NCI-H187 treated with DMSO at 0.1 percent for 48 hours (cell line): ENCODE results near the gene AKT1S1.
"Not testable (repeated sequence)": the region's sequence is repeated elsewhere in the genome, so short reads cannot be mapped to it uniquely, and the experiment has no call there.

ENCODE experiments used
- DNase-seq: peaks from one replicate; lab custom pipeline; 2025; lab: John Stamatoyannopoulos, UW

AKT1S1 gene

DNA sequence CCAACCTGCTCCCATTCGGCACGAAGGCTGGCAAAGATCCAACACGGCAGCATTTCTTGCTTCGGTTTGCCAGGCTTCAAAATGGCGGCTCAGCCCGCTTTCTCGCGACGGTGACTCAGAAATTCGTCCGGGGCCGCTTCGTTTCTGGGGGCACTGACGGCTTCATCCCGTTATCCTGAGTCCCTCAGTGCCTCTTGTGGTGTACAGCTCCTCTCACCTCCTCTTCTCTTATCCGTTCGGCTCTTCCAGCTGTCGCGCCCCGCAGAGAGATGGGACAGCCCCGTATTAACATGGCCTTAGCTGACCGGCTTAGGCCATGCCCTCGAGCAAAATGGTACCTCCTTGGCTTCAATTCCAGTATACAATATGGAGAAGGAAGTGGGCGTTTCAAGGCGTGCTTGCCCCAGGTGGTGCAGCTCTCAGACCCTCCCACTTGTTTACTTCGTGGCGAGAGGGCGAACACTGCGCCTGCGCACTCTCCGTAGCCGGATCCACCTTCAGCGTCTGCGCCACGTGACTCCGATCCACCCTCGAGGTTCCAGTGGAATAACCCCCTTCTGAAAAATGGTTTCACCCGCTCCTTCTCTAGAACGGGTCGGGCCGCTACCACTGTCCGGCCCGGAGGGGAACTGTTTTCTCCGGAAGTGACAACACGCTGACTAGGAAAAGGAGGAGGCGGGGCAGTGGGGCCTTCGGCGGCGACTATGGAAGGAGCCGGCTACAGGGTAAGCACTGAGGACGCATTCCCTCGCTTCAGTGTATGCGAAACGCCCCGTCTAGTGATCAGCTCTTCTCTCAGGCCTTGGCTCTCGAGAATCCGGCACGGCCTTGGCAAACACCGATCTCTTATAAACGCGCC, at the start of gene AKT1S1, which contains the start of gene TBC1D17:
Gene AKT1S1 (minus strand): TSS at position 336 of the 859 bp plus-strand sequence. CDS start 4,060 bp downstream, outside the sequence.
Gene TBC1D17 (plus strand): TSS at position 683 of the 859 bp plus-strand sequence. CDS start 22 bp downstream, at position 705.
- peak; percentile 99 for DNase-seq

DNA sequence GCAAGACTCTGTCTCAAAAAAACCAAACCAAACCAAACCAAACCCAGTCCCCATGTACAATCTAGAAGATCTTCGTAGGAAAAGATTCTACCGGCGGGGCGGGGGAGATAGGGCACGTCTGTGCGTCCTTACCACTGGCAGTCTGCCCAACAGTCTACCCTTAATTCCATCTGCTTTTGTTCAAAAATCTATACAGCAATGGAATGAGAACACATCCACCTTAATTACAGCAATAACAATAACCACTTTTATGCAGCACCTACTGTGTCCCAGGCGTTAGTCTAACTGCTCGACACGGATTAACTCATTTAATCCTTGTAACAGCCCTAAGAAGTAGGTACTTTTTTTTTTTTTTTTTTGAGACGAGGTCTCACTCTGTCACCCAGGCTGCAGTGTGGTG, 49.4 kb upstream of the AKT1S1 start:
- DNase-seq, result no peak

DNA sequence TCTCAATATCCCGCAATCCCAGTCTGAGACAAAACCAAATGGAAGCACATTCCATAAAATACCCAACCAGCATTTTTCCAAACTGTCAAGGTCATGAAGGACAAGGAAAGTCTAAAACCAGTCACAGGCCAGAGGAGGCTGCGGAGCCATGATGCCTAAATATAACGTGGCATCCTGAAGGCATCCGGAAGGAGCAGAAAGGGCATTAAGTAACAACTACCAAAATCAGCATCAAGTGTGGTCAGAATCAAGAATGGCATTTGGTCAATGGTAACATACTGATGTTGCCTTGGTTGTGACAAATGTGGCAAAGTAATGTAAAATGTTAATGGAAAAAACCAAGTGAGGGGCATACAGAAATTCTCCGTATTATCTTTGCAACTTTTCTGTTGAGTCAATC, 48.3 kb upstream of the AKT1S1 start:
- DNase-seq, result no peak

DNA sequence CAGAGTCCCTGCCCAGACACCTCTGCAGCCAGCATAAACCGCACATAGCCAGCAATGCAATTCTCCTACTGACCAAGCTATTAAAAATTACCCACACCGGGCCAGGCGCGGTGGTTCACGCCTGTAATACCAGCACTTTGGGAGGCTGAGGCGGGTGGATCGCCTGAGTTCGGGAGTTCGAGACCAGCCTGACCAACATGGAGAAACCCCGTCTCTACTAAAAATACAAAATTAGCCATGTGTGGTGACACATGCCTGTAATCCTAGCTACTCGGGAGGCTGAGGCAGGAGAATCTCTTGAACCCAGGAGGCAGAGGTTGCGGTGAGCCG, 47.7 kb upstream of the AKT1S1 start:
- not testable (repeated sequence) for DNase-seq

DNA sequence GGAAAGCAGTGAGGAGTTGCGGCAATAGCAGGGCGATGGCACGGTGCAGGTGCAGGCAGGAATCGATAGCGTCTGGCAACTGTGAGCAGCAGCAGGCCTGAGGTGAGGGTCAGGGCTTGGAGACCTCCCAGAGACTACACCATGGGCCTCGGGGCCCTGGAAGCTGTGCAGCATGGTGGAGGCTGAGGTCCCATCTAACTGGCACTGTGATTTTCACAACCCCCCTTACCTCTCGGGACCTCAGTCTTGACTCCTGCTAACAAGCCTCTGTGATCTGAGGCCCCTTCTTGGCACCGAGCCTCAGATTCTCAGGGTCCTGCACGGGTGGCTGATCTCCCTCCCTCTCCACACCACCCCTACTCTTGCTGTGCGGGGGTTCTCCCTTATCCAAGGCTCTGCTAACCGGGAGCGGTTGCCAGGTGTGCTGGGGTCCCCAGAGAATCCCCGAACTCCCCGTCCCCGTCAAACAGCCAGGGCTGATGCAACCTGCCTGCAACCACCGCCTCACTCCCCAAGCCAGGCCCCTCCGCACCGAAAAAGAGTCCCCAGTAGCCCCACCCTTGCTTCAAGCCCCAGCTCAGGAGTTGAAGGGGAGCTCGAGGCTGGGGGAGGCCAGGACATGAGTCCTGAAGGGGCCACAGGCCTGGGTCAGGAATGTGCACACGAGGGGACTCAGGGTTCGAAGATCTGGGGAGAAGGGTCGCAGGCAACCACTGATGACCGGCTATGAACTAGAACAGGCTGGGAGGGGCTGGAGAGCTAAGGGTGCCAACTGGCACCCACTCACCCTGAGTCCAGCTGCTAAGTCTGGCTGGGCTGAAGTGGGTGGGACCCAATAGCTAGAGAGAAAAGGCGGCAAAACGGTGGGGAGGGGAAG, 47.1 kb upstream of the AKT1S1 start:
- DNase-seq, result no peak

DNA sequence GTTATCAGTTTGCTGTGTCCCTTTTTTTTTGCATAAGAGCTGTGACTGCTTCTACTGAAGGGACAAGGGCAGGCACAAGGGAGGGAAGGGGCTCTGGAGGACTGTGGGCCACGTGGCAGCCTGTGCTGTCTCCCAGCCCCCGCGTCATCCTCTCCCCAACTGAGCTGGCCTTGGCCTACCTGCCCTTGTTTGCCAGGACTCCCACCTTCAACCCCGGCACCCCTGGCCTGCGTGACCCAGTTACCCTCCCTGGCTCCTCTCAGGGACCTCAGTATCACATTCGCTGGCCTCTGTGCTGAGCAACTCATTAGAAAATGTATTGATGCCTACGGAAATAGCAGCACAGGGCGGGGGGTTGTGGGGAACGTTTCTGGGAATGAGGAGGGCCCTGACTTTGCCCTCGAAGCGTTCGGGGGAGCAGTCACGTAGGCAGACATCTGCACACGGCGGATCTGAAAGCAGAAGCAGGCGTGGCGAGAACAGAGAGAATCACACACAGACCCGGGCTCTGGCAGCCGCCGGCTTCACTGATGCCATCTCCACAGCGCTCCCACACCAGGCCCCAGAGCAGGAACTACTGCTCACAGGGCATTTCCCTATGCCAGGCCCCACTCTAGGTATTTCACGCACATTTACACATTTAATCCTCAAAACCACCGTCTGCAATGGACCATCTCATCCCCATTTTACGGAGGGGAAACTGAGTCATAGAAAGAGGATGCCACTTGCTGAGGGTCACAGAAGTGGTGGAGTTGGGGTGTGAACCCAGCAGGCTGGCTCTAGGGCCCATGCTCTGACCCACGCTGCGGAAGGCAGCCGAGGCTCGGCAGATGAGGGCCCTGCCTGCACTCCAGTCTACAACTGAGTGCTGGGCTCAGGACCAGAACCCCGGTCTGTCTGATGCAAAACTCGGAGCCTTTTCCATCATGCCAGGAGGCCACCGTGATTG, 46.2 kb upstream of the AKT1S1 start:
- no peak for DNase-seq

DNA sequence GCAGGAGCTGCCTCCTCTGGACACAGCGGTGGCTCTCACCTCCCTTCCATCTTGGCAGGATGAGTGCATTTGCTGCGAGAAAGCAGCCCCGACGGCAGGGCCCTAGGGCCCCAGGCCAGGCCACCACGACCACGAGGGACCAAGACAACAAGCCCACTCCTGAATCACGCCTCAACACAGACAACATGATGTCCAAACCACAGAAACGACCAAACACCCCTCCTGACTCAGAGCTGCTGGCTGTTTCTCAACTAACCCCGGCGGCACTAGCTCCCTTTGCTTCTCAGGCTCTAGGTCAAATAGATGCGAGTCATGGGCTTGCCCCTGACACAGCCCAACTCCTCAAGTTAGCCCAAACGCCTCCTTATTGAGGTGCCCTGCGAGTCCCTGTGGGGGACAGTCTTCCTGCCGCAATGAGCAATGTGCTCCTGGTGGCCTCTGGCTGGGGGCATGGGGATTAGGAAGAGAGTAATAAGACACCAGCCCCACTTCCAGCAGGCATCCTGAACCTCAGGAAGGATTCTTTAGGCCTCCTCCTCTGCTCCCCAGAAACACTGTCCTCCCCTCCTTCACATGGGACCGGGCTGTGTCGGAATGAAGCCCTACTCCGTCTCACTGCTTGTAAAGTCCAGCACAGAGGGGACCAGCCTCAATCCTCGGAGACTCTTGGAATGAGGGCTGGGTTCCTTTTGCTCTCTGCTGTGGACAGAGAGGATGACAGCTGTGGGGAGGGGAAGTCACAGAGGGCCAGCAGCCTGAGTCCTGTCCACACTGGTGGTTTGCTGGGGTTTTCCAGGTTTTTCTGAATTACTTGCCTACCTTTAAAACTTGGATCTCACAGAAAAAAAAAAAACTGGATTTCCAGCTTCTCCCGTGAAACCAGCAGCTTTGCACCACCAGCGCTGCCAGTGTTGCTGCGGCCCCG, 45.0 kb upstream of the AKT1S1 start:
- DNase-seq, result no peak

DNA sequence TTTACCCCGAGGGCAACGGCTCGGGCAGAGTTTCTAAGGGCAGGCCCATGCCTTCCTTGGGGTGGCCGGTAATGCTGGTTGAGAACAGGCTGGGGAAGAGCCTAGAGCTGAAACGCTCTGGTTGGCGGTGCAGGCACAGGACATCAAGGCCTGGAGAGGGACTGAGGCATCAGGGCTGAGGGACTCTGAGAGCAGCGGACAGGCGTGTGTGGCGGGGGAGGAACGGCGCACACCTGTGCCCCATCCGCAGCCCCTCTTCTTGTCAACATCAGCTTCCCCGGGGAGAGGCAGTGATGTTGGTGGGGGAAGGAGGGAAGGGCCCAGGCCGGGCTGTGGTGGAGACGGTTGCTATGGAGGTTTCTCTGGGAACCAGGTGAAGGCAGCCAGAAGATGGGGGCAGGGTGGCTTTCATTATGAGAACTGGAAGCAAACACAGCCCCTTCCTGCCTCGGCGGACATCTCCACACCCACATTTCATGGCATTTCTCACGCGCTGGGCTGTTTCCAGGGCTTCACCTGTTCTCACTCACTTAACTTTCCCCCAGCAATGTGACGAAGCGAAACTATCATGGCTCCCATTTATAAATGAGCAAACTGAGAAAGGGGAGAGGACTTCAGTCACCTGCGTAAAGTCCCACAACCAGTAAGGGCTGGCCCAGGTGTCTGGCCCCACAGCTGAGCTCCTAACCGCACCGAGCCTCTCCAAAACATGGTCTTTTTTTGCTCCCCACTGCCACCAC, 43.6 kb upstream of the AKT1S1 start:
- peak; percentile 13 for DNase-seq

DNA sequence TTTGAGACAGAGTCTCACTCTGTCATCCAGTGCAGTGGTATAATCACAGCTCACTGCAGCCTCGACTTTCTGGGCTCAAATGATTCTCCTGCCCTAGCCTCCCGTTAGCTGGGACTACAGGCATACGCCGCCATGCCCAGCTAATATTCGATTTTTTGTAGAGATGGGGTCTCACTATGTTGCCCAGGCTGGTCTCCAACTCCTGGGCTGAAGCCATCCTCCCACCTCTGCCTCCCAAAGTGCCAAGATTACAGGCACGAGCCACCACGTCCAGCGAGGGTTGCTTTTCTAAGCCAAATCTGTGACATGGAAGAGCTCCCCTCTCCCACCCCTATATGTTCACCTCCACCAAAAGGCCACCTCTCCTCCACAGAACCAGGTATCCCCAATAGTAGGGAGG, 40.9 kb upstream of the AKT1S1 start:
- no peak for DNase-seq

DNA sequence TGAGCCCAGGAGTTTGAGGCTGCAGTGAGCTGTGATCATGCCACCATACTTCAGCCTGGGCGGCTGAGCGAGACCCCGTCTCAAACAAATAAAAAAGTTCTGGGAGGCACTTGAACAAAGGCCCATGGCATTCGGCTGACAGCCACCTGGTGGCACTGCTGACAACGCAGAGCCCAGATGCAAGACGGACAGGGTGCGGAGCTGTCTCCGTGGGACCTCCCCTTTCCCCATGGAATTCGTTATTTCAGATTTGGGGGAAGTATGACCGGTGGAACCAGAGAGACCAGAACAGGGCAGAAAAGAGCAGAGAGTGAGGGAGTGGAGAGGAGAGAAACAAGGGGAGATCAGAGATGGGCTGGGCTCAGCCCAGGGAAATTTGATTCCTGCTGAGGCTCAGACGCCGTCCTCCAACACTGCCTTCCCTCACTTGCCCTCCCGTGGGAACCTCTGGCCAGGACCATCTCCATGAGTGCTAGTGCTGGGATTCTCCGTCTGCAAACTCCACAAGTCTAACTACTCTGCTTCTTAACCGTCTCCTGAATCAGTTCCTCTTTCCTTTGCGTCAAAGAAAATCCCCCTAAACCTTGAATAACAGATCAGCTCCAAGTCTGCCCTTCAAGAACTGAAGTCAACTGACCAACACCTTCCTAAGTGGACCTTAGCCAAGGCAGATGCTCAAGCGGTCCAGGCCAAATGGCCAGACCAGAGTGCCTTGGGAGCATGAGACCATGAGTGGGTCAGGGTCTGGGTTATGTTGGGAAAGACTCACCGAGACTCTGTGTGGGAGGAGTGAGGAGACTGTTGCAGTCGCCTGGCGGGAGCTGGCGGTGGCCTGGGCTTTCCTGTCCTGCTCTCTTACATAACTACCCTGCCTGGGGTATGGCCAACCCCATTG, 39.9 kb upstream of the AKT1S1 start:
- DNase-seq, result no peak

DNA sequence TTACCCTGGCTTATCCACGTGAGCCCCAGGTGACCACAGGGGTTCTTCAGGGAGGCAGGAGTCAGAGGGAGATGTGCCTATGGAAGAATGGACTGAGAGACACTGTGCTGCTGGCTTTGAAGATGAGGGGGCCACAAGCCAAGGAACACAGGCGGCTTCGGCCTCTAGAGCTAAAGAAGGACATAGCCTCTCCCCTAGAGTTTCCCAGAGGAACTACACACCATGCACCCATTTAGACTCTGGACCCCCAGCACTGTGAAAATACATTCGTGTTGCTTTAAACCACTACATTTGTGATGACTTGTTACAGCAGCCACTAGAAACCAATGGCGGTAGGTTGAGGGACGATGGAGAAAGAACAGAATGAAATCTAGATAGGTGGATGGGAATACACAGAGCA, 38.1 kb upstream of the AKT1S1 start:
- no peak for DNase-seq

DNA sequence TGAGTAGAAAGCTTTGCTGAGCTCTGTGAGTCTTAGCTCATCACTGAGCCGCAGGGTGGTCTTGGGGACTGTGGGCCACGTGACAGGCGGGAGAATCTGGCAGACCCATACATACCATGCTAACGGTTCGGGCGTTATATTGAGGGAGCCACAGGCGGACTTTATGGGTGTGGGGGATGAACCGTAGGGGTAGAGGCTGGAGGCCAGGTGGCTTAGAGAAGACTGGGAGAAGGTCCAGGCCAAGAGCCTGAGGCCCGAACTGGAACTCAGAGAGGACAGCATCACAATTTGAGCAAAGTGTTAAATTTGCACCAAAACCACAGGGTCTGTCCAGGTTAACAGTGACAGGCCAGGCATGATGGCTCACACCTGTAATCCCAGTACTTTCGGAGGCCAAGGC, 36.6 kb upstream of the AKT1S1 start:
- no peak for DNase-seq

DNA sequence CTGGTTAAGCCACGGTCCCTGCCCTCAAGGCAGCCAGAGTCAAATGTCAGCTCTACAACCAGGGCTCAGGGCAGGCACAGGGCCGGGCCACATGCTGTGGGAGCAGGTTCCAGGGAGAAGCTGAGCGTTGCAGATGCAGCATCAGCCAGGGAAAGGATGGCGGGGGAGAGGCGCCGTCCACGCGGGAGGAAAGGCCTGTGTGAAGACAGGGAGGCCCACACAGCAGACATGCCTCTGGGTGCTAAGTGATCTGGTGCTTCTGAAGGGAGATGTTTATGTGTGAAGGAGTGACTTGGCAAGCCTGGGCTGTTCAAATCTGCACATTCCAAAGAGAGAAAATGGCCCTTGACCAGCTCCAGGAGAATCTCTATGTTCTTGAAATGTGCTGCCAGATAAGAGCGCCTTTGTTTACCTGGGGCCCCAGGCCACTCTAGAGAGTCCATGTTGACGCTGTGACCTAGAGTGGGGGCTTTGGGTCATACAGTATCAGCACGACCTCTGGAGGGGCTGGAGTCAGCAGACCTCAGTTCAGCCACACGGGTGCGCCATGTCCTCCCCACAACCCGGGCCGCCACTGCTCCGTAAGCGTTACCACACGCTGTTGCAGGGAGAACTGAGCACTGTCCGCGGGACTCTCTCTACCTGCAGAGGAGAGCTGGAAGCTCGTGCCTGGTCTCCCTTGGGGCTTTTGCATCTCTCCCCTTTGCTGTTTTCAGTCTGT, 36.0 kb upstream of the AKT1S1 start:
- DNase-seq, result no peak

DNA sequence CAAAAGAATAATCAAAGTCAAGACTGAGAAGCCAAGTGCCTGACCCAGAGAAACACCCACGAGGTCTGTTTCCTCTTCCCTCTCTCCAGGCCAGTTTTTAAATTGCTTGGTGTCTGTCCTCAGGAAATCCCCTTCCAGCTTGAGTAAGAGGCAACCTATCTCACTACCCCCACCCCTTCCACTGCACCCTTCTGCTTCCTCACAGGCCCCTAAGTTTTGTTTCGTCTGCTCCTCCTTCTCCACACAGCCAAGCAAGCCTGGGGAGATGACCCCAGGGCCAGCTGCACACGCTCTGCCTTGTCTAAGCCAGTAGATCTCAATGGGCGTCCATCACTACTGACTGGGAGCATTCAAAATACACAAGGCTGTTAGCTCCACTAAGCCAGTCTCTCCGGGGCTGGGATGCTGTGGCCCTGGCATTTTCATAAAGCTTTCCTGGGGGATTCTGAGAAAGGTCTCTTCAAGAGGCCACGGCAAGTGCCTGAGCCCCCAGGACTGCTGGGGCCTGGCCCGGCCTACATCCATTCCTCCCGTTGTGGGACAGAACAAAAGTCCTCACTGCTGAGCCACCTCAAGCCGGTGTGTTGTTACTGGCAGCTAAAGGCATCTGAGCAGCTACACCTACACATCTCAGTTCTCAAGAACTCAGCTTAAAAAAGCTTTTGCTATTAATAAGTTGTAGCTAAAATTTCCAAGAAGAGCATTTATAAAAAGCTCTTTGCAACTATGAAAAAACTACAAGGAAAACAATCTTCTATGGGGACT, 34.4 kb upstream of the AKT1S1 start:
- DNase-seq, result no peak

DNA sequence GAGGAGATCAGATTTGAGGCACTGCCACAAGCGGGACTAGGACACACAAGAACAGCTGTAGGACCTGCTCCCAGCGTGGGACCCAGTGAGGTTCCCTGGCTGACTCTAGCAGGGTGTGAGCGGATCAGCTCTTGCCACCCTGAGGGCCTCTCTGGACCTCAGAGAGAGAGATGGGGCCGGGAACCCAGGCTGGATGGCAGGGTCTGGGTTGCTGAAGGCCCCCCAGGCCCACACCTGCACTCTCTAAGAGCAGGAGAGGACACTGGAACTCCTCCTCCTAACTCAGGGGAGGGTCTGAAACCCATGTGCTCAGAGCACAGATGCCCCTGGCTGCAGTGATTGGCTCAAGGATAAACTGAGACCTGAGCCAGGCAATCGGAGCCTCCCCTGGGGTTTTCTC, 33.0 kb upstream of the AKT1S1 start:
- no peak for DNase-seq

DNA sequence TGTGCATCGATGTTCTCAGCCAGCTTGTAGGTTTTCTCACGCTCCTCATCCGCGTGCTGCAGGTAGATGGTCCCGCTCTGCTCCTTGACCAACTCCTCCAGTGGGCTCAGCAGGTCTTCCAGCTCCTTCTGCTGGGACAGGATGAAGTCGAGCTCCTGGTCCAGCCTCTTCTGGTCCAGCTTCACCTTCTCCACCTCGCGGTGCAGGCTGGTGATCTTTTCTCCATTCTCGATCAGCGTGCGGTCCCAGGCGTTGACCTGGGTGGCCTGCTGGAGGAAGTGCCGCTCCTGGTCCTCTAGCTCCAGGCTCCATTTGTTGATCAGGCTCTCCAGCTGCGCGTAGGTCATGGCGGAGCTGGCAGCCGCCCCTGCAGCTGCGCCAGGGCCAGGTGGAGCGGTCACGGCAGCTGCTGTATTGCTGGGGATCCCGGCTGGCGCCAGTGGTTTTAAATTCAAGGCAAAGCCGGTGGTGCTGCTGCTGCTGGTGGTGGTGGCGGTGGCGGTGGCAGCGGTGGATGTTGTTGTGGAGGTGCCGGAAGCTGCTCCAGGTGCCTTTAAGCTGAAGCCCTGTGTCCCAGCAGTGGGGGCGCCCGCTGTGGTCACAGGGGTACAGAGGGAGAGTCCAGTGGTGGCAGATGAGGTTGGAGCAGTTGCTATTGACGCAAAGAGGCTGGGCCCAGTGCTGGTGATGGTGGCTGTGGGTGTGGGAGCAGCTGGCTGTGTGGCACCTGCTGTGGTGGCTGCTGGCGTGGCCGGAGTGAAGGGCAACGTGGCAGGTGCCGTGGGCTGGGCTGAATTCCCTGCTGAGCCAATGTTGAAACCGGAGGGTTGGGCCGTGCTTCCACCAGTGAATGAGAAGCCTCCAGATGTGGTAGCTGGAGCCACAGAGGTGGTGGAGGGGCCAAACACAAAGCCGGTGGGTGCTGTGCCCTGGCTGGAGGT, 31.6 kb upstream of the AKT1S1 start:
- no peak for DNase-seq
